Loucy (cell line): ENCODE data around the gene OCLN.
"Not testable (repeated sequence)": the region's sequence is repeated elsewhere in the genome, so short reads cannot be mapped to it uniquely, and the experiment has no call there.

ENCODE experiments used
- CTCF ChIP-seq: fragments of 200-600 bp; sonication (generic); conservative IDR thresholded peaks from 2 replicates; pipeline ENCODE4 v1.5.1; 2014; ENCODE audit warnings: mild to moderate bottlenecking, antibody characterized with exemption, low read length
- EZH2phosphoT487 ChIP-seq: fragments of 200-600 bp; IDR thresholded peaks from 2 replicates; pipeline ENCODE4 v1.6.1; 2018; ENCODE audit warnings: antibody characterized with exemption, mild to moderate bottlenecking, moderate library complexity, borderline replicate concordance

GRCh38 chr5:69601947-69602346, 109.4 kb downstream of the OCLN start:
- TF ChIP-seq CTCF, EZH2phosphoT487: not testable (repeated sequence)
